IPS-11a (cell line): Measurements from ENCODE around the gene ERFL.

Source experiments
- H3K4me3 ChIP-seq: one replicate; pipeline ENCODE4 v1.5.1; 2013; ENCODE audit warnings: low read depth, low read length, control low read depth

ERFL gene

GRCh38 chr19:41901707-41902360 is 26.4 kb downstream of the ERFL start:
- no peak overlapping the region for H3K4me3 ChIP-seq

GRCh38 chr19:41898235-41898634 is 30.0 kb downstream of the ERFL start:
- H3K4me3 ChIP-seq: no peak overlapping the region

- no peak overlapping the region for H3K4me3 ChIP-seq
Observed at GRCh38 chr19:41897820-41898219, 30.4 kb downstream of the ERFL start.

GRCh38 chr19:41897181-41897580 is 31.1 kb downstream of the ERFL start:
- no peak overlapping the region for H3K4me3 ChIP-seq

GRCh38 chr19:41896581-41896942 is 31.7 kb downstream of the ERFL start:
- H3K4me3 ChIP-seq: no peak overlapping the region

GRCh38 chr19:41895745-41896580 is 32.3 kb downstream of the ERFL start:
- H3K4me3 ChIP-seq: no peak overlapping the region

- no peak overlapping the region for H3K4me3 ChIP-seq
Observed at GRCh38 chr19:41894350-41894749, 33.9 kb downstream of the ERFL start.

- H3K4me3 ChIP-seq: no peak overlapping the region
Observed at GRCh38 chr19:41893899-41894298, 34.4 kb downstream of the ERFL start.

- no peak overlapping the region for H3K4me3 ChIP-seq
Observed at GRCh38 chr19:41892173-41892902, 35.9 kb downstream of the ERFL start.

- H3K4me3 ChIP-seq: no peak overlapping the region
Observed at GRCh38 chr19:41890936-41891335, 37.3 kb downstream of the ERFL start.

GRCh38 chr19:41889896-41890295 is 38.4 kb downstream of the ERFL start:
- H3K4me3 ChIP-seq: no peak overlapping the region

GRCh38 chr19:41888926-41889325 is 39.3 kb downstream of the ERFL start:
- H3K4me3 ChIP-seq: no peak overlapping the region

GRCh38 chr19:41887711-41888382 is 40.4 kb downstream of the ERFL start:
- no peak overlapping the region for H3K4me3 ChIP-seq

- H3K4me3 ChIP-seq: no peak overlapping the region
Observed at GRCh38 chr19:41886761-41887710, 41.2 kb downstream of the ERFL start.

GRCh38 chr19:41883821-41884733 is 44.2 kb downstream of the ERFL start:
- peak overlapping the region; percentile 87 for H3K4me3 ChIP-seq

GRCh38 chr19:41883463-41883820 is 44.8 kb downstream of the ERFL start:
- peak overlapping the region; percentile 68 for H3K4me3 ChIP-seq

GRCh38 chr19:41882568-41883462 is 45.4 kb downstream of the ERFL start, which contains the start of gene ARHGEF1:
Gene ARHGEF1, plus strand, starts transcription at chr19:41883184. Its CDS starts 4,899 bp downstream, at chr19:41888083.
- H3K4me3 ChIP-seq: peak within 1 kb of the TSS; percentile 68

GRCh38 chr19:41880329-41880708 is 47.9 kb downstream of the ERFL start:
- H3K4me3 ChIP-seq: no peak overlapping the region
